ENCODE results near the gene GRID2IP. TPM values are rescaled to one million over a fixed set of nuclear protein-coding genes. Genes with fewer than 3 reads are reported as not detected.

GRID2IP gene
- total RNA-seq, 1 experiment from 2014 or later, result 0.03 TPM

- DNase-seq (ENCODE audit: low spot score), result no peak
Observed at GRCh38 chr7:6562106-6562505, 10.8 kb upstream of the GRID2IP start.

GRCh38 chr7:6559896-6560295 lies 8.6 kb upstream of the GRID2IP start:
- DNase-seq (ENCODE audit: low spot score), result no peak

- DNase-seq (ENCODE audit: low spot score), result peak; percentile 79
Observed at GRCh38 chr7:6558837-6559236, 7.6 kb upstream of the GRID2IP start.

- no peak for DNase-seq (ENCODE audit: low spot score)
Observed at GRCh38 chr7:6556196-6556595, 4.9 kb upstream of the GRID2IP start.

GRCh38 chr7:6554848-6555247 lies 3.6 kb upstream of the GRID2IP start:
- no peak for DNase-seq (ENCODE audit: low spot score)

- DNase-seq (ENCODE audit: low spot score), result no peak
Observed at GRCh38 chr7:6553448-6554044, 2.3 kb upstream of the GRID2IP start.

GRCh38 chr7:6547400-6547799 lies 3.9 kb downstream of the GRID2IP start:
- no peak for DNase-seq (ENCODE audit: low spot score)

GRCh38 chr7:6546498-6547251 lies 4.6 kb downstream of the GRID2IP start:
- no peak for DNase-seq (ENCODE audit: low spot score)

GRCh38 chr7:6545398-6546126 lies 5.7 kb downstream of the GRID2IP start:
- DNase-seq (ENCODE audit: low spot score), result no peak

- DNase-seq (ENCODE audit: low spot score), result no peak
Observed at GRCh38 chr7:6542368-6542767, 8.9 kb downstream of the GRID2IP start.

- DNase-seq (ENCODE audit: low spot score), result peak; percentile 51
Observed at GRCh38 chr7:6536262-6537260, 14.7 kb downstream of the GRID2IP start.

- no peak for DNase-seq (ENCODE audit: low spot score)
Observed at GRCh38 chr7:6533893-6534495, 17.3 kb downstream of the GRID2IP start.

GRCh38 chr7:6532516-6532915 lies 18.7 kb downstream of the GRID2IP start:
- DNase-seq (ENCODE audit: low spot score), result no peak

GRCh38 chr7:6531492-6532279 lies 19.6 kb downstream of the GRID2IP start:
- no peak for DNase-seq (ENCODE audit: low spot score)

- no peak for DNase-seq (ENCODE audit: low spot score)
Observed at GRCh38 chr7:6530626-6531491, 20.4 kb downstream of the GRID2IP start.

GRCh38 chr7:6529643-6530042 lies 21.6 kb downstream of the GRID2IP start:
- DNase-seq (ENCODE audit: low spot score), result no peak

- no peak for DNase-seq (ENCODE audit: low spot score)
Observed at GRCh38 chr7:6528401-6529130, 22.7 kb downstream of the GRID2IP start.

- no peak for DNase-seq (ENCODE audit: low spot score)
Observed at GRCh38 chr7:6526997-6527378, 24.3 kb downstream of the GRID2IP start.

Data from A172 (cell line).